Left lung (tissue), 10 donors: ENCODE measurements around the gene FNBP1L. TPM values are rescaled to one million over a fixed set of nuclear protein-coding genes. Genes with fewer than 3 reads are reported as not detected.
A peak's percentile ranks its signal among the peaks of the same experiment; 100 is the strongest.

Experiments
- ATAC-seq: fragments of 200-7000 bp; cut with Tn5 transposase; one replicate; pipeline ENCODE4 v1.9.1; 2020; ENCODE audit warnings: moderate library complexity
- DNase-seq, 4 donors: peaks; one replicate each; pipeline ENCODE4 v3.0.0-alpha.2; 2013 to 2020
- H3K27ac ChIP-seq, 2 donors: fragments of 200-600 bp; sonication (generic) in 1 of 2; one replicate each; pipeline versions ENCODE4 v1.5.0 to v1.8.0; 2020 to 2021
- H3K27me3 ChIP-seq, 2 donors: fragments of 200-600 bp; sonication (generic) in 1 of 2; one replicate each; pipeline versions ENCODE4 v1.5.0 to v1.8.0; 2020 to 2021
- H3K36me3 ChIP-seq, 2 donors: fragments of 200-600 bp; sonication (generic) in 1 of 2; one replicate each; pipeline versions ENCODE4 v1.5.0 to v1.8.0; 2020 to 2021
- H3K4me1 ChIP-seq, 2 donors: fragments of 200-600 bp; one replicate each; pipeline ENCODE4 v1.8.0; 2021
- H3K4me3 ChIP-seq, 2 donors: fragments of 200-600 bp; sonication (generic) in 1 of 2; one replicate each; pipeline versions ENCODE4 v1.5.0 to v1.8.0; 2020 to 2021; ENCODE audit warnings: mild to moderate bottlenecking in 1 of 2
- H3K9me3 ChIP-seq, 2 donors: fragments of 200-600 bp; sonication (generic) in 1 of 2; one replicate each; pipeline versions ENCODE4 v1.5.0 to v1.8.0; 2020 to 2021
- CTCF ChIP-seq, 2 donors: fragments of 200-600 bp; sonication (generic) in 1 of 2; IDR thresholded peaks; one replicate each; pipeline versions ENCODE4 v1.5.0 to v1.8.0; 2021; ENCODE audit warnings: antibody characterized with exemption in 2 of 2
- intact Hi-C, 2 donors: fragments of 100-400 bp; cut with DNase I; formaldehyde crosslinking; loops; one replicate each; pipeline versions ENCODE4 v1.11.2 to v1.14.2; 2022
- polyA plus RNA-seq, 6 donors: library from polyadenylated mRNA; unstranded; fragments of 120-200 nt; gene quantifications; one replicate each; pipeline ENCODE4 v1.2.1, GENCODE V29; 2013; ENCODE audit not compliant: insufficient read length in 6 of 6
- total RNA-seq, 2 donors: library from RNA; stranded (reverse); fragmentation: NEBNext Ultra II Directional; extraction: Animal tissue kit (Norgen Biotek cat#: 25700); gene quantifications; one replicate each; pipeline ENCODE4 v1.2.1, GENCODE V29; 2021
- donor health status: DM: no; HTN: yes; CAD: no.
- donor health status: DM: no; HTN: no; CAD: no.

FNBP1L gene
- total and polyA plus RNA-seq, 8 donors: 26.9 to 126 (median 112) TPM

GRCh38 chr1:93521618-93522017 lies 73.7 kb downstream of the FNBP1L start:
- no peak for DNase-seq
- H3K9me3 ChIP-seq: no peaks in the 10 kb centered on the region
- H3K4me3 ChIP-seq: no peak overlapping the region
- H3K27ac ChIP-seq: no peak overlapping the region
- no peak for TF ChIP-seq CTCF (IDR thresholded peaks at IDR 0.05)
- H3K36me3 ChIP-seq: no peaks in the 10 kb centered on the region
- H3K4me1 ChIP-seq: peaks cover 0 to 6% of the 10 kb centered on the region in 2 donors
- H3K27me3 ChIP-seq: no peaks in the 10 kb centered on the region
- ATAC-seq: no peak
- intact Hi-C loops: no loop called here

DNA sequence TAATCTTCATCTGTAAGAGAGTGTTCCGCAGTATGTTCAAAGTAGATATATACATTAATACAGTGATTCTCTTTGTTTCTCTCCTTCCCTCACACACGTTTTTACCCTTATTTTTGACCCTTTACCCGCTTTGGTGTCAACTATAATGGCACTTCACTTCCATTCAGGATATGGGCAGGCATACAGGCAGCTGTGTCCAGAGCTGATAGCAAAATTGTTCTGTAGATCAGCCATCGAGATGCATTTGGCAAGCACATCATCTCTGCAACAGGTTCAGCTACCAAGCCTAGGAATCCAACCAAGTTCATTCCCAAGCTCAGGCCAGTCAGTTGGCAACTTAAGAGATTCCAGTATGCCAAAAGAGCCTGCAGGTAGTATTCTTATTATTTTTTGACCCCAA lies 74.8 kb downstream of the FNBP1L start:
- H3K36me3 ChIP-seq: no peaks in the 10 kb centered on the region
- intact Hi-C loops: no loop called here
- H3K27ac ChIP-seq: no peak overlapping the region
- no peak overlapping the region for H3K4me3 ChIP-seq
- H3K4me1 ChIP-seq: peaks cover 0 to 6% of the 10 kb centered on the region in 2 donors
- H3K9me3 ChIP-seq: no peaks in the 10 kb centered on the region
- DNase-seq: no peak
- no peak for TF ChIP-seq CTCF (IDR thresholded peaks at IDR 0.05)
- no peaks in the 10 kb centered on the region for H3K27me3 ChIP-seq
- ATAC-seq: no peak

- no peak for TF ChIP-seq CTCF (IDR thresholded peaks at IDR 0.05)
- Histone ChIP-seq H3K36me3 (no peaks in the 10 kb centered on the region), H3K27ac (no peak overlapping the region), H3K9me3 (no peaks in the 10 kb centered on the region), H3K4me3 (no peak overlapping the region), H3K4me1 (no peaks in the 10 kb centered on the region), H3K27me3 (no peaks in the 10 kb centered on the region)
- intact Hi-C loops: no loop called here
- DNase-seq (no peak), ATAC-seq (no peak)
These were observed 77.5 kb downstream of the FNBP1L start for GRCh38 chr1:93525431-93525830.

DNA sequence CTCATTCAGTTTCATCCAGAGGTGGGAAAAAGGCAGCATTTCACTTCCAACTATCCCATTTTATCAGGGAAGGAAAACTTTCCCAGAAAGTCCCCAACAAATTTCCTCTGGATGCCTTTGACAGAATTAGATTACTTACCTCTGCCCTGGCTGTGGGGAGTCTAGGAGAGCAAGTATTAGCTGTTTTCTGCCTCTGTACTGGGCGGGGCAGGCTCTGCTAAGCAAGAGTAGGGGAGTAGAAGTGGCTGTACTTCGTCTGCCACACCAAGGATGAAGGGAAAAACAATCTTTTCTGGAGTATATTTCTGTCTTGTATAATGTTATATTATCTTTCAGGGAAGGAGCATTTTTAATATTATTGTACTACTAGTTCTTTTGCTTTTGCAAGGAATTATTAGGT lies 78.5 kb downstream of the FNBP1L start:
- H3K4me1 ChIP-seq: no peaks in the 10 kb centered on the region
- H3K36me3 ChIP-seq: no peaks in the 10 kb centered on the region
- ATAC-seq (peak; percentile 55), DNase-seq (no peak)
- H3K4me3 ChIP-seq: no peak overlapping the region
- intact Hi-C loops: no loop called here
- no peak for TF ChIP-seq CTCF (IDR thresholded peaks at IDR 0.05)
- H3K27me3 ChIP-seq: no peaks in the 10 kb centered on the region
- no peaks in the 10 kb centered on the region for H3K9me3 ChIP-seq
- no peak overlapping the region for H3K27ac ChIP-seq

GRCh38 chr1:93528412-93528811 lies 80.5 kb downstream of the FNBP1L start:
- H3K27ac ChIP-seq: no peak overlapping the region
- DNase-seq: no peak
- no peak overlapping the region for H3K4me3 ChIP-seq
- no peaks in the 10 kb centered on the region for H3K36me3 ChIP-seq
- H3K27me3 ChIP-seq: no peaks in the 10 kb centered on the region
- no peaks in the 10 kb centered on the region for H3K9me3 ChIP-seq
- no peak for TF ChIP-seq CTCF (IDR thresholded peaks at IDR 0.05)
- intact Hi-C loops: no loop called here
- ATAC-seq: no peak
- H3K4me1 ChIP-seq: no peaks in the 10 kb centered on the region
